B cell (primary cell): ENCODE results near the gene ERVV-1. TPM values are rescaled to one million over a fixed set of nuclear protein-coding genes. Genes with fewer than 3 reads are reported as not detected.

ENCODE experiments used
- ATAC-seq: fragments of 200-7000 bp; cut with Tn5 transposase; one replicate; pipeline ENCODE4 v1.10.0; 2021; ENCODE audit warnings: low read depth, mild to moderate bottlenecking, moderate number of reproducible peaks, moderate library complexity
- CTCF ChIA-PET: fragments of 350-600 bp; sonication (Branson Sonifier 250); formaldehyde crosslinking; loops from one replicate; lab custom pipeline; 2021; ENCODE audit warnings: antibody characterized with exemption, inconsistent platforms; lab: Charles Lee
- POLR2A ChIA-PET: fragments of 350-600 bp; sonication (Branson Sonifier 250); formaldehyde crosslinking; loops from one replicate; lab custom pipeline; 2021; ENCODE audit warnings: antibody characterized with exemption; lab: Charles Lee
- DNase-seq: peaks from one replicate; pipeline ENCODE4 v3.0.0; 2013
- H2AFZ ChIP-seq: 2 replicates; pipeline ENCODE4 v1.6.1; 2012; ENCODE audit warnings: mild to moderate bottlenecking, low read depth, low read length; ENCODE audit not compliant: insufficient read depth, poor library complexity, severe bottlenecking
- H3K27ac ChIP-seq, 2 donors: 1 replicate in 1 of 2; 2 replicates in 1 of 2; pipeline ENCODE4 v1.5.1; 2012 to 2013; ENCODE audit warnings: low read length in 2 of 2, mild to moderate bottlenecking in 2 of 2, moderate library complexity in 1 of 2
- H3K27me3 ChIP-seq, 4 experiments: fragments of 200-600 bp in 1 of 4; sonication (generic) in 1 of 4; replicated peaks in 1 of 4; 1 replicate in 2 of 4; 2 replicates in 2 of 4; pipeline versions ENCODE4 v1.6.1 to v1.7.0; 2013 to 2016; ENCODE audit warnings: low read length in 3 of 4, mild to moderate bottlenecking in 2 of 4, mixed read lengths in 1 of 4, moderate library complexity in 1 of 4; ENCODE audit not compliant: insufficient read depth in 4 of 4, control insufficient read depth in 3 of 4; ENCODE audit errors: control extremely low read depth in 1 of 4
- H3K36me3 ChIP-seq, 2 experiments: replicated peaks in 1 of 2; 1 replicate in 1 of 2; 2 replicates in 1 of 2; pipeline versions ENCODE4 v1.6.1 to v1.7.1; 2013; ENCODE audit warnings: low read length in 1 of 2; ENCODE audit not compliant: insufficient read depth in 2 of 2, control insufficient read depth in 1 of 2; ENCODE audit errors: control extremely low read depth in 1 of 2, extremely low read depth in 1 of 2
- H3K4me1 ChIP-seq, 2 donors: fragments of 200-600 bp in 1 of 2; sonication (generic) in 1 of 2; 1 replicate in 1 of 2; 2 replicates in 1 of 2; pipeline versions ENCODE4 v1.5.1 to v1.6.1; 2013 to 2017; ENCODE audit warnings: low read length in 2 of 2; ENCODE audit not compliant: control insufficient read depth in 2 of 2, insufficient read depth in 2 of 2
- H3K4me2 ChIP-seq: replicated peaks from 2 replicates; pipeline ENCODE3; 2012; ENCODE audit warnings: mild to moderate bottlenecking, low read depth, low read length; ENCODE audit not compliant: poor library complexity, severe bottlenecking
- H3K4me3 ChIP-seq, 5 experiments: fragments of 200-600 bp in 1 of 5; sonication (generic) in 1 of 5; 1 replicate in 3 of 5; 2 replicates in 2 of 5; pipeline versions ENCODE4 v1.5.1 to v1.7.0; 2011 to 2016; ENCODE audit warnings: low read length in 4 of 5, mild to moderate bottlenecking in 4 of 5, low read depth in 2 of 5, control low read depth in 1 of 5, moderate library complexity in 1 of 5; ENCODE audit not compliant: insufficient read depth in 1 of 5; ENCODE audit errors: control extremely low read depth in 1 of 5, extremely low read depth in 1 of 5
- H3K79me2 ChIP-seq: fragments of 200-600 bp; sonication (generic); one replicate; pipeline ENCODE4 v1.6.0; 2016; ENCODE audit warnings: low read length; ENCODE audit not compliant: control insufficient read depth, insufficient read depth
- H3K9ac ChIP-seq: fragments of 200-600 bp; sonication (generic); 2 replicates; pipeline ENCODE4 v1.6.1; 2017; ENCODE audit warnings: mild to moderate bottlenecking, low read length, moderate library complexity
- H3K9me3 ChIP-seq, 3 donors: one replicate each; pipeline versions ENCODE4 v1.6.1 to v1.7.1; 2013; ENCODE audit warnings: low read length in 2 of 3; ENCODE audit not compliant: control insufficient read depth in 2 of 3, insufficient read depth in 1 of 3; ENCODE audit errors: control extremely low read depth in 1 of 3
- H4K20me1 ChIP-seq: 2 replicates; pipeline ENCODE4 v1.6.0; 2012; ENCODE audit warnings: mild to moderate bottlenecking, low read length; ENCODE audit not compliant: insufficient read depth, control insufficient read depth, poor library complexity, severe bottlenecking
- H3K27ac Mint-ChIP-seq: one replicate; pipeline ENCODE4 v1.8.0; 2021; ENCODE audit warnings: mixed read lengths
- H3K27me3 Mint-ChIP-seq: one replicate; pipeline ENCODE4 v1.8.0; 2021; ENCODE audit warnings: mixed read lengths
- H3K4me1 Mint-ChIP-seq: one replicate; pipeline ENCODE4 v1.8.0; 2021; ENCODE audit warnings: mixed read lengths
- H3K4me3 Mint-ChIP-seq: one replicate; pipeline ENCODE4 v1.8.0; 2021; ENCODE audit warnings: mixed read lengths
- H3K9me3 Mint-ChIP-seq: one replicate; pipeline ENCODE4 v1.8.0; 2022; ENCODE audit warnings: mixed read lengths; ENCODE audit not compliant: insufficient read depth
- EZH2 ChIP-seq: IDR thresholded peaks from 2 replicates; pipeline ENCODE4 v1.6.1; 2012; ENCODE audit warnings: borderline replicate concordance, low read depth, mild to moderate bottlenecking, moderate library complexity, low read length; ENCODE audit not compliant: insufficient read depth, poor library complexity, severe bottlenecking
- WGBS: methylation state at CpG from one replicate; pipeline ENCODE4 v1.1.5; 2013; ENCODE audit warnings: missing lambda C conversion rate; ENCODE audit not compliant: insufficient coverage; 5-methylcytosine and 5-hydroxymethylcytosine counted together
- intact Hi-C: fragments of 100-400 bp; cut with micrococcal nuclease; formaldehyde crosslinking; loops from one replicate; pipeline ENCODE4 v1.10.0; 2022
- polyA minus RNA-seq: library from RNA; depleted of rRNA, polyadenylated mRNA; stranded (reverse); fragments of >200 nt; gene quantifications from 2 replicates; pipeline ENCODE4 v1.2.3, GENCODE V29; 2012
- polyA plus RNA-seq: library from polyadenylated mRNA; depleted of rRNA; stranded (reverse); fragments of >200 nt; gene quantifications from 2 replicates; pipeline ENCODE4 v1.2.3, GENCODE V29; 2012
- total RNA-seq, 2 donors: library from RNA; stranded (reverse); fragments of 120-200 nt in 1 of 2; gene quantifications; 1 replicate in 1 of 2; 2 replicates in 1 of 2; pipeline versions ENCODE4 v1.2.3 to v1.2.4, GENCODE V29; 2013 to 2022
- TF ChIP-seq, protein P1 (sequence below): fragments of 200-600 bp; IDR thresholded peaks from one replicate; pipeline ENCODE4 v1.8.0; 2022; ENCODE audit warnings: antibody characterized with exemption, mild to moderate bottlenecking

ERVV-1 gene, protein sequence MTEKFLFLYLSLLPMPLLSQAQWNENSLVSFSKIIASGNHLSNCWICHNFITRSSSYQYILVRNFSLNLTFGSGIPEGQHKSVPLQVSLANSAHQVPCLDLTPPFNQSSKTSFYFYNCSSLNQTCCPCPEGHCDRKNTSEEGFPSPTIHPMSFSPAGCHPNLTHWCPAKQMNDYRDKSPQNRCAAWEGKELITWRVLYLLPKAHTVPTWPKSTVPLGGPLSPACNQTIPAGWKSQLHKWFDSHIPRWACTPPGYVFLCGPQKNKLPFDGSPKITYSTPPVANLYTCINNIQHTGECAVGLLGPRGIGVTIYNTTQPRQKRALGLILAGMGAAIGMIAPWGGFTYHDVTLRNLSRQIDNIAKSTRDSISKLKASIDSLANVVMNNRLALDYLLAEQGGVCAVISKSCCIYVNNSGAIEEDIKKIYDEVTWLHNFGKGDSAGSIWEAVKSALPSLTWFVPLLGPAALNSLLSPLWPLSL
- total RNA-seq (0.49 TPM in 1 of 2 replicates, not detected in the other), polyA plus RNA-seq (not detected in 2 replicates), polyA minus RNA-seq (not detected in 2 replicates)
- total RNA-seq (2013) = not detected

DNA sequence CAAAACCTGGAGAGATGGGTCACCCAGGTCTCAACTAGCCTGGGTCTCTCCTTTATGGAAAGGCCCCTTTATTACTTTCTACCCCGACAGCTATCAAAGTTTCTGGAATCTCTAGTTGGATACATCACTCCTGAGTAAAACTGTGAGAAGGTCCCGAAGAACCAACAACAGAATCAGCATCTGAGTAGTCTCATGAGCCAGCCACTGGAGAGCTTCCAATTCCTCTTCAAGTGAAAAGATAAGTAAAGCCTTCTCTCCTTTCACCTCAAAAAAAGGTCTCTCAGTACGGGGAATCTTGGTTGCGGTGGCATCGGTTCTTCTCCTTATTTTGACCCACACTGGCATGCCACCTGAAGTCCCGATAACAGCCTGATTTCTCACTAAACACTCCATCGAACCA, at the start of gene ERVV-1:
ERVV-1 (plus strand) TSS at position 301 of the 400 bp plus-strand sequence. CDS start 170 bp downstream, outside the sequence.
- DNase-seq (no peak), ATAC-seq (no peak)
- Histone ChIP-seq H3K4me2 (no peak within 1 kb of the TSS), H4K20me1 (no peaks in the 10 kb centered on the region), H3K4me1 (no peaks in the 10 kb centered on the region), H3K79me2 (no peaks in the 10 kb centered on the region), H3K27me3 (peaks cover 0 to 4% (median 0%) of the 10 kb centered on the region in 4 experiments), H2AFZ (no peak within 1 kb of the TSS), H3K9ac (no peak within 1 kb of the TSS), H3K9me3 (peaks cover 0 to 42% (median 1%) of the 10 kb centered on the region in 3 donors), H3K27ac (no peak within 1 kb of the TSS), H3K4me3 (no peak within 1 kb of the TSS), H3K36me3 (no peaks in the 10 kb centered on the region)
- H3K4me1 Mint-ChIP-seq = no peaks in the 10 kb centered on the region
- intact Hi-C loops = no loop called here
- no peaks in the 10 kb centered on the region for H3K27me3 Mint-ChIP-seq
- TF ChIP-seq, protein P1, sequence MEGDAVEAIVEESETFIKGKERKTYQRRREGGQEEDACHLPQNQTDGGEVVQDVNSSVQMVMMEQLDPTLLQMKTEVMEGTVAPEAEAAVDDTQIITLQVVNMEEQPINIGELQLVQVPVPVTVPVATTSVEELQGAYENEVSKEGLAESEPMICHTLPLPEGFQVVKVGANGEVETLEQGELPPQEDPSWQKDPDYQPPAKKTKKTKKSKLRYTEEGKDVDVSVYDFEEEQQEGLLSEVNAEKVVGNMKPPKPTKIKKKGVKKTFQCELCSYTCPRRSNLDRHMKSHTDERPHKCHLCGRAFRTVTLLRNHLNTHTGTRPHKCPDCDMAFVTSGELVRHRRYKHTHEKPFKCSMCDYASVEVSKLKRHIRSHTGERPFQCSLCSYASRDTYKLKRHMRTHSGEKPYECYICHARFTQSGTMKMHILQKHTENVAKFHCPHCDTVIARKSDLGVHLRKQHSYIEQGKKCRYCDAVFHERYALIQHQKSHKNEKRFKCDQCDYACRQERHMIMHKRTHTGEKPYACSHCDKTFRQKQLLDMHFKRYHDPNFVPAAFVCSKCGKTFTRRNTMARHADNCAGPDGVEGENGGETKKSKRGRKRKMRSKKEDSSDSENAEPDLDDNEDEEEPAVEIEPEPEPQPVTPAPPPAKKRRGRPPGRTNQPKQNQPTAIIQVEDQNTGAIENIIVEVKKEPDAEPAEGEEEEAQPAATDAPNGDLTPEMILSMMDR = no peak
- no peak for TF ChIP-seq EZH2
- ChIA-PET POLR2A (no interaction called here), CTCF (no interaction called here)
- 97% methylated on average over 5 of the region's 7 CpGs for WGBS
- H3K9me3 Mint-ChIP-seq = peaks cover 2% of the 10 kb centered on the region
- H3K27ac Mint-ChIP-seq = no peak within 1 kb of the TSS
- no peak within 1 kb of the TSS for H3K4me3 Mint-ChIP-seq

DNA sequence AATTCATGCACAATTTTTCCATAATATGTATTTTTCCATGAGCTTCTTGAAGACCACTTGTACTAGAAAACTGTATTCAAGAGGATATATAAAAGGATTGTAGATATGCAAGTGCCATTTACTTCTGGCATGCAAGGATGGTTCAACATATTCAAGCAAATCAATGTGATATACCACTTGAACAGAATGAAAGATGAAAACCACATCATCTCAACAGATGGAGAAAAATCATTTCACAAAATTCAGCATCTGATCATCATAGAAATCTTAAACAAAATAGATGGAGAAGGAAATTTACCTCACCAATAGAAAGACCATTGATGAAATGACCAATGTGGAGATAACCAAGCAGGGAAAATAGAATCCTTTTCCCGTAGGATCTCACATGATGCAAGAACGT, 45.9 kb upstream of the ERVV-1 start:
- ATAC-seq (no peak), DNase-seq (no peak)
- TF ChIP-seq, protein P1 = no peak
- TF ChIP-seq EZH2 = no peak
- Mint-ChIP-seq H3K4me3 (no peak overlapping the region), H3K27ac (no peak overlapping the region), H3K27me3 (peaks cover 7% of the 10 kb centered on the region), H3K9me3 (peaks cover 12% of the 10 kb centered on the region), H3K4me1 (peaks cover 11% of the 10 kb centered on the region)
- H3K36me3 ChIP-seq = no peaks in the 10 kb centered on the region
- peaks cover 10 to 23% (median 15%) of the 10 kb centered on the region in 3 donors for H3K9me3 ChIP-seq
- intact Hi-C loops = no loop called here
- no peaks in the 10 kb centered on the region for H4K20me1 ChIP-seq
- no peaks in the 10 kb centered on the region for H3K27me3 ChIP-seq
- no peak overlapping the region for H2AFZ ChIP-seq
- no peak overlapping the region for H3K4me2 ChIP-seq
- H3K4me3 ChIP-seq = no peak overlapping the region
- POLR2A ChIA-PET = no interaction called here
- H3K27ac ChIP-seq = no peak overlapping the region
- no peak overlapping the region for H3K9ac ChIP-seq
- no CpG with 5 or more reads among the region's 2 CpGs for WGBS
- H3K4me1 ChIP-seq = peaks cover 5 to 8% of the 10 kb centered on the region in 2 donors
- CTCF ChIA-PET = no interaction called here
- H3K79me2 ChIP-seq = peaks cover 8% of the 10 kb centered on the region
